Testis (tissue), 3 donors: Measurements from ENCODE around the gene APOC3. TPM values are rescaled to one million over a fixed set of nuclear protein-coding genes. Genes with fewer than 3 reads are reported as not detected.
"Not testable (repeated sequence)": the region's sequence is repeated elsewhere in the genome, so short reads cannot be mapped to it uniquely, and the experiment has no call there.

Experiments used
- DNase-seq: peaks from one replicate; pipeline ENCODE4 v3.0.0-alpha.2; 2019
- H3K27ac ChIP-seq, 2 donors: fragments of 200-600 bp; sonication (generic); one replicate each; pipeline ENCODE4 v1.5.1; 2019
- H3K27me3 ChIP-seq: fragments of 200-600 bp; sonication (generic); one replicate; pipeline ENCODE4 v1.5.1; 2019
- H3K36me3 ChIP-seq: fragments of 200-600 bp; sonication (generic); one replicate; pipeline ENCODE4 v1.5.1; 2017; ENCODE audit warnings: low read depth; ENCODE audit errors: missing control alignments
- H3K4me1 ChIP-seq: fragments of 200-600 bp; sonication (generic); one replicate; pipeline ENCODE4 v1.5.1; 2019
- H3K4me3 ChIP-seq, 2 donors: fragments of 200-600 bp; sonication (generic); one replicate each; pipeline ENCODE4 v1.5.1; 2017 to 2019
- H3K9me3 ChIP-seq: fragments of 200-600 bp; sonication (generic); one replicate; pipeline ENCODE4 v1.5.1; 2017
- POLR2A ChIP-seq: fragments of 450-650 bp; IDR thresholded peaks from one replicate; pipeline ENCODE4 v1.6.1; 2017; ENCODE audit warnings: antibody characterized with exemption, mild to moderate bottlenecking, moderate library complexity
- WGBS, 2 donors: methylation state at CpG; one replicate each; pipeline ENCODE4 v1.1.5; 2018; 5-methylcytosine and 5-hydroxymethylcytosine counted together
- intact Hi-C: fragments of 100-400 bp; cut with DNase I; formaldehyde crosslinking; loops from one replicate; pipeline ENCODE4 v1.15.1; 2023; ENCODE audit warnings: low total_unique reads
- polyA plus RNA-seq: library from polyadenylated mRNA; stranded (reverse); fragments of 350-450 nt; fragmentation: Illumina TruSeq; extraction: RNeasy Lipid Tissue Mini Kit (QIAGEN cat#74804); gene quantifications from one replicate; pipeline ENCODE4 v1.2.3, GENCODE V29; 2014; ENCODE audit warnings: low read depth, low replicate concordance; ENCODE audit not compliant: insufficient read depth
- total RNA-seq, 2 donors: library from RNA; depleted of rRNA; stranded (reverse); fragments of >200 nt; gene quantifications; one replicate each; pipeline ENCODE4 v1.2.3, GENCODE V29; 2016
- TF ChIP-seq, protein P1 (sequence below), 3 experiments: fragments of 450-650 bp in 2 of 3; fragments of 200-600 bp in 1 of 3; sonication (generic) in 1 of 3; IDR thresholded peaks; one replicate each; pipeline ENCODE4 v1.5.1; 2016 to 2019; ENCODE audit warnings: antibody characterized with exemption in 3 of 3, mild to moderate bottlenecking in 2 of 3, moderate library complexity in 1 of 3

The APOC3 gene
- total and polyA plus RNA-seq, 3 donors from 2014 or later, result 0.81 to 4.0 TPM; not detected in 1

DNA sequence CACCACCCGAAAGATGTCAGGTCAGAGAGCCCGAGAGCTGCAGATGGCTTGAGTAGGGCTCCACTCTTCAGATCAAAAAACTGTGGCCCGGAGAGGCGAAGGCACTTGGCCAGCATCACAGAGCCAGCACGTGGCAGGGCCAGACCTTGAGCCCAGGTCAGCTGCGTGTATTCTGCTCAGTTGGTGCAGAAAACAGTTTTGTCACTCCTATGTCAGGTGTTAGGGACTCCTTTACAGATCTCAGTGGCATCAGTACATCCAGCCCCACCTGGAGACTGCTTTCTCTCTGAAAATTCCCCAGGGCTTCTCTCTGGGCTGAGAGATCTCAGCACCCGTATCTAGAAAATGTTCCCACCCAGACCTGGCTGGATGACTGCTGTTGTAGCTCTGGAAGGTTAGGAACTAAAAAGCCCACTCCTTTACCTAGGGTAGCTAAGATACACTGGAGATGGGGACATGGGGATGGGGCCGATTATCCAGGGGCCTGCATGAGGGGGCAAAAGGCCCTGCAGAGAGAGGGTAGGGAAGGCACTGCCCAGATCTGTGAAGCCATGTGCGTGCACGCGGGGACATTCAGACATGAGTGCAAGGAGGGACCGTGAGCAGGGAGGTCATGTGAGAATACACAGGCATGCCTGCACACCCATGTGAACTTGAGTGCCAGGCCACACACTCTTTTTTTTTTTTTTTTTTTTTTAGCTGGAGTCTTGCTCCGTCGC is 4.3 kb downstream of the APOC3 start:
- no peaks in the 10 kb centered on the region for H3K27me3 ChIP-seq
- no peak for TF ChIP-seq POLR2A
- TF ChIP-seq, protein P1, sequence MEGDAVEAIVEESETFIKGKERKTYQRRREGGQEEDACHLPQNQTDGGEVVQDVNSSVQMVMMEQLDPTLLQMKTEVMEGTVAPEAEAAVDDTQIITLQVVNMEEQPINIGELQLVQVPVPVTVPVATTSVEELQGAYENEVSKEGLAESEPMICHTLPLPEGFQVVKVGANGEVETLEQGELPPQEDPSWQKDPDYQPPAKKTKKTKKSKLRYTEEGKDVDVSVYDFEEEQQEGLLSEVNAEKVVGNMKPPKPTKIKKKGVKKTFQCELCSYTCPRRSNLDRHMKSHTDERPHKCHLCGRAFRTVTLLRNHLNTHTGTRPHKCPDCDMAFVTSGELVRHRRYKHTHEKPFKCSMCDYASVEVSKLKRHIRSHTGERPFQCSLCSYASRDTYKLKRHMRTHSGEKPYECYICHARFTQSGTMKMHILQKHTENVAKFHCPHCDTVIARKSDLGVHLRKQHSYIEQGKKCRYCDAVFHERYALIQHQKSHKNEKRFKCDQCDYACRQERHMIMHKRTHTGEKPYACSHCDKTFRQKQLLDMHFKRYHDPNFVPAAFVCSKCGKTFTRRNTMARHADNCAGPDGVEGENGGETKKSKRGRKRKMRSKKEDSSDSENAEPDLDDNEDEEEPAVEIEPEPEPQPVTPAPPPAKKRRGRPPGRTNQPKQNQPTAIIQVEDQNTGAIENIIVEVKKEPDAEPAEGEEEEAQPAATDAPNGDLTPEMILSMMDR (IDR thresholded peaks at IDR 0.05), result no peak
- intact Hi-C loops, result no loop called here
- no peaks in the 10 kb centered on the region for H3K9me3 ChIP-seq
- 86 to 97% methylated on average over 6 to 14 of the region's 14 CpGs for WGBS, 2 donors
- no peak for DNase-seq
- H3K27ac ChIP-seq, result no peak overlapping the region
- no peaks in the 10 kb centered on the region for H3K36me3 ChIP-seq
- H3K4me3 ChIP-seq, result no peak overlapping the region
- peaks cover 27% of the 10 kb centered on the region for H3K4me1 ChIP-seq

DNA sequence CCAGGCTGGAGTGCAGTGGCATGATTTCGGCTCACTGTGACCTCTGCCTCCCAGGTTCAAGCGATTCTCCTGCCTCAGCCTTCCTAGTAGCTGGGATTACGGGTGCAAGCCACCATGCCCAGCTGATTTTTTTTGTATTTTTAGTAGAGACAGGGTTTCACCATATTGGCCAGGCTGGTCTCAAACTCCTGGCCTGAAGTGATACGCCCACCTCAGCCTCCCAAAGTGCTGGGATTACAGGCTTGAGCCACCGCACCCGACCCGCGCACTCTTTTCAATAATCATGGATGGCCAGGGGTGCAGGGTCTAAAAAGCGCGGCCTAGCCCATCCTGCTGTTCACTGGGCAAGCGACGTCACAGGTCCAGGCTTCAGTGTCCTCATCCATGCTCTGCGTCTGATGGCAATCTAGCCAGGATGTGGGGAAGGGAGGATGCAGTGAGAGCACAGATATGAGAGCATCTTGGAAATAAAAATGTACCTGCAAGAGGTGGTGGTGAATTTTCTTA is 4.9 kb downstream of the APOC3 start:
- H3K4me3 ChIP-seq, intact Hi-C loops: not testable (repeated sequence)
- 56 to 70% methylated on average over 6 to 13 of the region's 13 CpGs for WGBS, 2 donors

DNA sequence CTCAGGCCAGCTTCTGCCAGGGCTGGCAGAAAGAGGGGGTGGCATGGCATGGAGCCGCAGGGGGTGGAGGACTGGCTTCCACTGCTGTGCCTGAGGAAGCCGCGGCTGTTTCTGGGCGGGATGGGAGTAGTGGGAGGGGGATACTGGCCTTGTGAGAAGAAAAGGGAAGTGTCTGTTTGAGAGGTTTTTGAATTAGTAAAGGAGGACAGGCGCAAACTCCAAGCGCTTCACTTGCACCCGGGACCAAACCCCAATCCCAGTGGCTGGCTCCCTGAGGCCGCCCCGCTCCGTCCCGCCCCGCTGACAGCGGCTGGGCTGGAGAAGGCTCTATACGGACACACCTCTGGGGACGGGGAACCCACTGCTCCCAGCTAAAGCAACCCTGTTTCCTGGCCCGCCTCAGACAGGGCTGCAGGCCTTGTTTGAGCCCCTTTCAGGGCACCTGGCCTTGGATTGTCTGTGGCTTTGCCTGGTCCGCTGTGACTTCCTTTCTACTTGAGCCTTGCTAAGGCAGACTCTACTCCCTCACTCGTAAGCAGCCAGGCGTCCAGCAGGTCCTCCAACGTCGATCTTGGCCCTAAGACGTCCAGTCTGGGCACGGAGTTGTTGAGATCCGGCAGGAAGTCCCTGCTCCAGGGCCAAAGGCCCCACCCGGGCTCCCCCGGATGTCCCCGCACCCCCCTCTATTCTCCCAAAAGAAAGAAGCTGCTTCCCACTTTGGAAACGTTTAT is 5.5 kb downstream of the APOC3 start:
- Histone ChIP-seq H3K9me3 (no peaks in the 10 kb centered on the region), H3K4me1 (peaks cover 37% of the 10 kb centered on the region), H3K36me3 (no peaks in the 10 kb centered on the region), H3K27me3 (no peaks in the 10 kb centered on the region), H3K27ac (peak overlapping the region; percentile 53 to 69), H3K4me3 (peak overlapping the region; percentile 33 to 57)
- intact Hi-C loops, result no loop called here
- WGBS, 2 donors, result 23 to 30% methylated on average over 8 to 28 of the region's 28 CpGs
- TF ChIP-seq, protein P1 (IDR thresholded peaks at IDR 0.05), result no peak
- no peak for TF ChIP-seq POLR2A
- no peak for DNase-seq

More for the DNA sequence above, 4.9 kb downstream of the APOC3 start:
- H3K36me3 ChIP-seq, H3K27me3 ChIP-seq, H3K9me3 ChIP-seq, DNase-seq: not testable (repeated sequence)
- Histone ChIP-seq H3K27ac (peak overlapping the region; percentile 53 to 69), H3K4me1 (peaks cover 31% of the 10 kb centered on the region)

DNA sequence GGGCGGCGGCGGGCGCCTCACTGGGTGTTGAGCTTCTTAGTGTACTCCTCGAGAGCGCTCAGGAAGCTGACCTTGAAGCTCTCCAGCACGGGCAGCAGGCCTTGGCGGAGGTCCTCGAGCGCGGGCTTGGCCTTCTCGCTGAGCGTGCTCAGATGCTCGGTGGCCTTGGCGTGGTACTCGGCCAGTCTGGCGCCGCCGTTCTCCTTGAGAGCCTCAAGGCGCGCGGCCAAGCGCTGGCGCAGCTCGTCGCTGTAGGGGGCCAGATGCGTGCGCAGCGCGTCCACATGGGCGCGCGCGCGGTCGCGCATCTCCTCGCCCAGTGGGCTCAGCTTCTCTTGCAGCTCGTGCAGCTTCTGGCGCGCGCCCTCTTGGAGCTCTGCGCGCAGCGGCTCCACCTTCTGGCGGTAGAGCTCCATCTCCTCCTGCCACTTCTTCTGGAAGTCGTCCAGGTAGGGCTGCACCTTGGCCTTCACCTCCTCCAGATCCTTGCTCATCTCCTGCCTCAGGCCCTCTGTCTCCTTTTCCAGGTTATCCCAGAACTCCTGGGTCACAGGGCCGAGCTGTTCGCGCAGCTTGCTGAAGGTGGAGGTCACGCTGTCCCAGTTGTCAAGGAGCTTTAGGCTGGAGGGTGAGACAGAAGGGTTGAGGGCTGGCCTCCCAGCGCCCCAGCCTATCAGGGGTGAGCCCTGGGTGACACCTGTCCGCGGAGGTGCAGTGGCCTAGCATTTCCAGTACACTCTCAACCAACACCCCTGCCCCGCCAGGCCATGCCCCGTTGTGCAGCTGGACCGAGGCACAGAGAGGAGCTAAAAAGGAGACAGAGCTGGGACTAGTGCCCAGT is 6.3 kb downstream of the APOC3 start:
- Histone ChIP-seq H3K4me1 (peaks cover 41% of the 10 kb centered on the region), H3K36me3 (no peaks in the 10 kb centered on the region), H3K4me3 (peak overlapping the region; percentile 33 to 57), H3K9me3 (no peaks in the 10 kb centered on the region), H3K27ac (peak overlapping the region; percentile 53 to 69), H3K27me3 (no peaks in the 10 kb centered on the region)
- intact Hi-C loops, result no loop called here
- WGBS, 2 donors, result 6 to 20% methylated on average over 2 to 43 of the region's 57 CpGs
- DNase-seq, result peak; percentile 96
- TF ChIP-seq, protein P1 (IDR thresholded peaks at IDR 0.05), result peak; percentile 46 to 49 (median 46)
- TF ChIP-seq POLR2A, result no peak

DNA sequence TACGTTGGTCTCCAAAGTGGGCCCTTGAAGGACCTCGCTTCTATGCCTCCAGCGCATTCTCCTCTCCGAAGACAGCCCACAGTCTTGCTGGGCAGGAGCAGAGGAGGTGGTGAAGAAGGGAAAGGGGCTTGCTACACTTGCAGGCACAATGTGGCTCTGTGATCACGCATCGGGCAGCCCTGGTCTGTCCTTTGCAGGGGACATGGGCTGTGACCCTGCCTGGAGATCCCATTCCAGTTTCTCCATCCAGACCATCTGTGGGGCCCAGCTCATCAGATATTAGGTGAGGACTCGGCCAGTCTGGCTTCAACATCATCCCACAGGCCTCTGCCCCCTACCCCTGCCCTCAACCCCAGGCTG is 6.9 kb downstream of the APOC3 start:
- no peaks in the 10 kb centered on the region for H3K9me3 ChIP-seq
- H3K4me3 ChIP-seq, result peak overlapping the region; percentile 12 to 57
- no peak for DNase-seq
- H3K27me3 ChIP-seq, result no peaks in the 10 kb centered on the region
- intact Hi-C loops, result no loop called here
- H3K27ac ChIP-seq, result peak overlapping the region; percentile 50 to 69
- no peaks in the 10 kb centered on the region for H3K36me3 ChIP-seq
- peaks cover 41% of the 10 kb centered on the region for H3K4me1 ChIP-seq
- TF ChIP-seq, protein P1 (IDR thresholded peaks at IDR 0.05), result no peak
- no peak for TF ChIP-seq POLR2A
- WGBS, 2 donors, result 59 to 69% methylated on average over 7 of the region's 7 CpGs
